GM12878 (cell line): ENCODE results near the gene DGKQ. TPM values are rescaled to one million over a fixed set of nuclear protein-coding genes. Genes with fewer than 3 reads are reported as not detected.

Source experiments
- ATAC-seq: fragments of 200-7000 bp; cut with Tn5 transposase; 3 replicates; pipeline ENCODE4 v1.9.1; 2020; ENCODE audit warnings: mild to moderate bottlenecking, moderate library complexity
- BruUV-seq: library from RNA; stranded (reverse); fragments of 400-500 nt; replicated peaks from 2 replicates; lab custom pipeline; 2021; lab: Mats Ljungman, UMichigan
- CTCF ChIA-PET: fragments of 300-600 bp; sonication (Branson Sonifier 250); formaldehyde crosslinking; extraction: SDS; loops from one replicate; lab custom pipeline; 2021; ENCODE audit warnings: inconsistent platforms; lab: Yijun Ruan, JAX
- POLR2A ChIA-PET: fragments of 350-600 bp; formaldehyde crosslinking; extraction: SDS; loops from one replicate; lab custom pipeline; 2021; ENCODE audit warnings: inconsistent platforms; lab: Charles Lee
- RAD21 ChIA-PET: fragments of 300-600 bp; sonication (Branson Sonifier 250); formaldehyde crosslinking; loops from one replicate; lab custom pipeline; 2023; ENCODE audit warnings: antibody characterized with exemption; ENCODE audit not compliant: unreplicated experiment; lab: Charles Lee
- SMC1A ChIA-PET: fragments of 300-600 bp; sonication (Branson Sonifier 250); formaldehyde crosslinking; loops from one replicate; lab custom pipeline; 2023; ENCODE audit not compliant: unreplicated experiment, uncharacterized antibody; lab: Charles Lee
- DNase-seq: peaks from one replicate; pipeline ENCODE4 v3.0.0-alpha.2; 2011; ENCODE audit warnings: low read depth, low spot score
- FAIRE-seq: peaks from 3 replicates; lab custom pipeline; 2011; peaks lifted over from hg19 to GRCh38; lab: Jason Lieb, UNC
- H2AFZ ChIP-seq: 2 replicates; pipeline ENCODE4 v1.6.0; 2011; ENCODE audit warnings: low read depth, low read length, control low read depth; ENCODE audit not compliant: control insufficient read depth
- H3K27ac ChIP-seq: 2 replicates; pipeline ENCODE4 v1.5.1; 2011; ENCODE audit warnings: control low read depth; ENCODE audit not compliant: control insufficient read depth, insufficient read depth
- H3K27me3 ChIP-seq, 2 experiments: replicated peaks in 1 of 2; 2 replicates each; pipeline versions ENCODE4 v1.6.0 to v1.6.1; 2011; ENCODE audit warnings: low read length in 1 of 2; ENCODE audit not compliant: control insufficient read depth in 2 of 2, insufficient read depth in 2 of 2
- H3K36me3 ChIP-seq, 2 experiments: 2 replicates each; pipeline ENCODE4 v1.5.1; 2011; ENCODE audit warnings: low read length in 1 of 2; ENCODE audit not compliant: control insufficient read depth in 2 of 2, insufficient read depth in 2 of 2
- H3K4me1 ChIP-seq: 2 replicates; pipeline ENCODE4 v1.6.1; 2011; ENCODE audit warnings: mild to moderate bottlenecking, low read length, moderate library complexity, mixed read lengths; ENCODE audit not compliant: control insufficient read depth, insufficient read depth
- H3K4me2 ChIP-seq: 2 replicates; pipeline ENCODE4 v1.6.0; 2011; ENCODE audit warnings: control low read depth; ENCODE audit not compliant: control insufficient read depth, insufficient read depth
- H3K4me3 ChIP-seq: fragments of 200-600 bp; sonication (generic); 2 replicates; pipeline ENCODE4 v1.5.1; 2016
- H3K79me2 ChIP-seq: 2 replicates; pipeline ENCODE4 v1.6.0; 2011; ENCODE audit warnings: low read length; ENCODE audit not compliant: control insufficient read depth, insufficient read depth
- H3K9ac ChIP-seq: 2 replicates; pipeline ENCODE4 v1.8.0; 2011; ENCODE audit warnings: low read length, control low read depth, mixed read lengths; ENCODE audit not compliant: control insufficient read depth, insufficient read depth
- H3K9me3 ChIP-seq: replicated peaks from 3 replicates; pipeline ENCODE4 v1.5.1; 2011; ENCODE audit warnings: mild to moderate bottlenecking, low read length; ENCODE audit not compliant: control insufficient read depth, insufficient read depth
- H4K20me1 ChIP-seq: 2 replicates; pipeline ENCODE4 v1.6.0; 2011; ENCODE audit not compliant: control insufficient read depth, insufficient read depth
- CEBPB ChIP-seq, 2 experiments: fragments of 150-350 bp in 1 of 2; IDR thresholded peaks; 2 replicates each; pipeline ENCODE4 v1.6.1; 2012 to 2014; ENCODE audit warnings: low read depth in 2 of 2, low read length in 2 of 2, borderline replicate concordance in 1 of 2, inconsistent platforms in 1 of 2
- CEBPZ ChIP-seq: fragments of 150-350 bp; IDR thresholded peaks from 2 replicates; pipeline ENCODE4 v1.6.1; 2016; ENCODE audit warnings: low read depth, low read length
- ELK1 ChIP-seq: IDR thresholded peaks from 2 replicates; pipeline ENCODE4 v1.6.1; 2012; ENCODE audit warnings: low read depth, low read length, improper control_type of control experiment
- HDAC2 ChIP-seq: fragments of 200-600 bp; sonication (generic); IDR thresholded peaks from 2 replicates; pipeline ENCODE4 v1.6.1; 2017
- IKZF2 ChIP-seq, 2 experiments: fragments of 450-650 bp; IDR thresholded peaks; 2 replicates each; pipeline ENCODE4 v1.6.1; 2017; ENCODE audit warnings: mild to moderate bottlenecking in 2 of 2, moderate library complexity in 2 of 2
- PRDM15 ChIP-seq: fragments of 450-650 bp; formaldehyde crosslinking; IDR thresholded peaks from 2 replicates; pipeline ENCODE4 v1.4.0; 2020; ENCODE audit warnings: mild to moderate bottlenecking, moderate library complexity
- RELB ChIP-seq: fragments of 450-650 bp; IDR thresholded peaks from 2 replicates; pipeline ENCODE4 v1.6.1; 2017; ENCODE audit warnings: low read depth, mild to moderate bottlenecking, moderate library complexity
- SMAD1 ChIP-seq: fragments of 450-650 bp; IDR thresholded peaks from 2 replicates; pipeline ENCODE4 v1.6.1; 2018; ENCODE audit warnings: mild to moderate bottlenecking, low read depth; ENCODE audit not compliant: partially characterized antibody
- WGBS: methylation state at CpG from one replicate; pipeline ENCODE4 v1.1.6; 2016; ENCODE audit warnings: low lambda C conversion rate; ENCODE audit not compliant: insufficient replicate concordance, insufficient coverage; ENCODE audit errors: missing lambda C conversion rate; 5-methylcytosine and 5-hydroxymethylcytosine counted together
- in situ Hi-C: fragments of 300-500 bp; cut with MboI; formaldehyde crosslinking; loops from 9 replicates; pipeline ENCODE4 v1.14.3; 2018; ENCODE audit warnings: mixed read lengths
- intact Hi-C: fragments of 100-400 bp; cut with micrococcal nuclease; formaldehyde crosslinking; loops from one replicate; pipeline ENCODE4 v1.14.2; 2022; ENCODE audit not compliant: unreplicated experiment
- polyA plus RNA-seq, 11 experiments: library from polyadenylated mRNA; depleted of rRNA in 4 of 11; unstranded in 6 of 11; stranded (reverse) in 5 of 11; fragments of >200 nt; fragmentation: Nextera tagmentation in 4 of 11; fragmentation: Illumina TruSeq in 1 of 11; extraction: Ambion mirVana in 4 of 11; extraction: Trizol in 1 of 11; gene quantifications; 1 replicate in 1 of 11; 2 replicates in 10 of 11; pipeline versions ENCODE4 v1.2.1 to v1.2.3, GENCODE V29; 2011 to 2016; ENCODE audit warnings: inconsistent platforms in 2 of 11, missing spikeins in 2 of 11, low read depth in 1 of 11
- total RNA-seq, 4 experiments: library from RNA; depleted of rRNA in 3 of 4; stranded (reverse); fragments of >200 nt in 3 of 4; fragmentation: Illumina TruSeq in 1 of 4; extraction: Trizol in 1 of 4; gene quantifications; 2 replicates each; pipeline versions ENCODE4 v1.2.1 to v1.2.3, GENCODE V29; 2013 to 2021
- TF ChIP-seq, protein P1 (sequence below): fragments of 450-650 bp; formaldehyde crosslinking; IDR thresholded peaks from 2 replicates; pipeline ENCODE4 v1.4.0; 2022; ENCODE audit warnings: mild to moderate bottlenecking, moderate library complexity

The DGKQ gene
- total and polyA plus RNA-seq, 10 of the 15 experiments (the other 5 are each of a cell fraction or from before 2014, with no cell fraction given), result 0.11 to 10.5 (median 1.4) TPM

DNA sequence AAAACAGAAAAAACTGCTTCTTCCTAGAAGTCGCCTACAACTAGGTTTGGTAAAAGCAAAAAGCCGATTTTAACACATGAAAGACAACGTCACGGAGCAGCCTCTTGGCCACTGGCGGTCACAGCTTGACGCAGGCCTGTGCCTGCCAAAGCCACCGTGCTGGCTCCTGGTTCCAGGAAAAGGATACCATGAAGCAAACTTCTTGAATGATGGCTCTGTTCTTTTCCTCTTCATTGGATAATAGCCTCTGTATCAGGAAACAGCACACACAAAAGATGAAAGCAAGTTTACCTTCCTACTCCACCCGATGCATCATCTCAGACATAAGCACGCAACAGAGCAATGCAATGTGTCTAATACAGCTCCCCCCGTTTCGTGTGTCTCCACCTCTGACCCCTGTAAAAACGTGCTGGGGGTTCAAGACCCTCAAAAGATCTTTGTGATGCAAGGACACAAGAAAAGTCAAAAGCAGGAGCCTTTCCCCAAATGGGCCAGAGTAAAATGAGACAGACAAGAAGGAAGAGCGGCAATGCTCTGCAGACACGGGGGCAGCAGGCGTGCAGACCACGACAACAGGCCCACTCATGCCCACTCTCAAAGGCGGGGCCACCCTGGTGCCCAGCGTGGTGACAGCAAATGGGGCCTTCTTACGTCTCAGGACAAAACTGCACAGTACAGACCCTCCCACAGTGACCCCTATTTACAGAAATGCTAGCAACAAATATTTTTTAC lies 60.7 kb downstream of the DGKQ start:
- WGBS, result 88% methylated on average over 19 of the region's 19 CpGs
- BruUV-seq, result no TSS peak
- no peak overlapping the region for H3K4me3 ChIP-seq
- H3K4me2 ChIP-seq, result no peak overlapping the region
- H4K20me1 ChIP-seq, result no peaks in the 10 kb centered on the region
- no peak overlapping the region for H3K9ac ChIP-seq
- FAIRE-seq, result no peak
- peaks cover 16 to 32% of the 10 kb centered on the region in 2 experiments; a peak in 3 of 4 replicates for H3K36me3 ChIP-seq
- peaks cover 32% of the 10 kb centered on the region for H3K79me2 ChIP-seq
- ChIA-PET SMC1A (no interaction called here), RAD21 (no interaction called here), CTCF (no interaction called here), POLR2A (no interaction called here)
- no peak for ATAC-seq
- intact Hi-C loops (no loop called here), in situ Hi-C loops (no loop called here)
- DNase-seq, result no peak
- peaks cover 13% of the 10 kb centered on the region for H3K4me1 ChIP-seq
- no peak overlapping the region for H3K27ac ChIP-seq
- no peak overlapping the region for H2AFZ ChIP-seq
- no peaks in the 10 kb centered on the region; the same call in 2 of the 3 replicates for H3K9me3 ChIP-seq
- no peaks in the 10 kb centered on the region for H3K27me3 ChIP-seq
- no peak for TF ChIP-seq ELK1
- TF ChIP-seq CEBPB (IDR thresholded peaks at IDR 0.05; ENCODE audit: borderline replicate concordance in 1 of 2, low read depth in 2 of 2, low read length in 2 of 2), result no peak
- no peak for TF ChIP-seq PRDM15
- TF ChIP-seq, protein P1, sequence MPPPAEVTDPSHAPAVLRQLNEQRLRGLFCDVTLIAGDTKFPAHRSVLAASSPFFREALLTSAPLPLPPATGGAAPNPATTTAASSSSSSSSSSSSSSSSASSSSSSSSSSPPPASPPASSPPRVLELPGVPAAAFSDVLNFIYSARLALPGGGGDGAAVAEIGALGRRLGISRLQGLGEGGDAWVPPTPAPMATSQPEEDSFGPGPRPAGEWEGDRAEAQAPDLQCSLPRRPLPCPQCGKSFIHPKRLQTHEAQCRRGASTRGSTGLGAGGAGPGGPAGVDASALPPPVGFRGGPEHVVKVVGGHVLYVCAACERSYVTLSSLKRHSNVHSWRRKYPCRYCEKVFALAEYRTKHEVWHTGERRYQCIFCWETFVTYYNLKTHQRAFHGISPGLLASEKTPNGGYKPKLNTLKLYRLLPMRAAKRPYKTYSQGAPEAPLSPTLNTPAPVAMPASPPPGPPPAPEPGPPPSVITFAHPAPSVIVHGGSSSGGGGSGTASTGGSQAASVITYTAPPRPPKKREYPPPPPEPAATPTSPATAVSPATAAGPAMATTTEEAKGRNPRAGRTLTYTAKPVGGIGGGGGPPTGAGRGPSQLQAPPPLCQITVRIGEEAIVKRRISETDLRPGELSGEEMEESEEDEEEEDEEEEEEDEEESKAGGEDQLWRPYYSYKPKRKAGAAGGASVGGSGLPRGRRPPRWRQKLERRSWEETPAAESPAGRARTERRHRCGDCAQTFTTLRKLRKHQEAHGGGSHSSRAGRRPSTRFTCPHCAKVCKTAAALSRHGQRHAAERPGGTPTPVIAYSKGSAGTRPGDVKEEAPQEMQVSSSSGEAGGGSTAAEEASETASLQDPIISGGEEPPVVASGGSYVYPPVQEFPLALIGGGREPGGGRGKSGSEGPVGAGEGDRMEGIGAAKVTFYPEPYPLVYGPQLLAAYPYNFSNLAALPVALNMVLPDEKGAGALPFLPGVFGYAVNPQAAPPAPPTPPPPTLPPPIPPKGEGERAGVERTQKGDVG, result no peak
- TF ChIP-seq HDAC2, result no peak
- TF ChIP-seq IKZF2 (IDR thresholded peaks at IDR 0.05), result no peak
- TF ChIP-seq SMAD1, result no peak
- no peak for TF ChIP-seq RELB
- no peak for TF ChIP-seq CEBPZ
